Muscle layer of colon (tissue), 2 donors: Measurements from ENCODE around the gene LSS.

Source experiments
- H3K27ac ChIP-seq: one replicate; pipeline ENCODE4 v1.7.0; 2013; ENCODE audit warnings: low read depth, mild to moderate bottlenecking, low read length, moderate library complexity
- H3K27me3 ChIP-seq, 2 donors: one replicate each; pipeline ENCODE4 v1.7.0; 2013; ENCODE audit warnings: low read length in 2 of 2, mild to moderate bottlenecking in 2 of 2; ENCODE audit not compliant: insufficient read depth in 2 of 2, control insufficient read depth in 1 of 2
- H3K36me3 ChIP-seq: one replicate; pipeline ENCODE4 v1.7.0; 2013; ENCODE audit warnings: mild to moderate bottlenecking, low read length; ENCODE audit not compliant: insufficient read depth
- H3K4me1 ChIP-seq: one replicate; pipeline ENCODE4 v1.7.0; 2013; ENCODE audit warnings: mild to moderate bottlenecking, low read length; ENCODE audit not compliant: insufficient read depth
- H3K4me3 ChIP-seq, 2 donors: one replicate each; pipeline ENCODE4 v1.7.0; 2013; ENCODE audit warnings: low read length in 2 of 2, low read depth in 1 of 2, mild to moderate bottlenecking in 1 of 2, moderate library complexity in 1 of 2
- H3K9ac ChIP-seq: one replicate; pipeline ENCODE4 v1.7.0; 2013; ENCODE audit warnings: low read length
- H3K9me3 ChIP-seq: one replicate; pipeline ENCODE4 v1.7.0; 2013; ENCODE audit warnings: mild to moderate bottlenecking, low read length
- donor health status: abdominal sarcoma.
- donor health status: Adenocarcinoma of cecum.

Gene LSS

DNA sequence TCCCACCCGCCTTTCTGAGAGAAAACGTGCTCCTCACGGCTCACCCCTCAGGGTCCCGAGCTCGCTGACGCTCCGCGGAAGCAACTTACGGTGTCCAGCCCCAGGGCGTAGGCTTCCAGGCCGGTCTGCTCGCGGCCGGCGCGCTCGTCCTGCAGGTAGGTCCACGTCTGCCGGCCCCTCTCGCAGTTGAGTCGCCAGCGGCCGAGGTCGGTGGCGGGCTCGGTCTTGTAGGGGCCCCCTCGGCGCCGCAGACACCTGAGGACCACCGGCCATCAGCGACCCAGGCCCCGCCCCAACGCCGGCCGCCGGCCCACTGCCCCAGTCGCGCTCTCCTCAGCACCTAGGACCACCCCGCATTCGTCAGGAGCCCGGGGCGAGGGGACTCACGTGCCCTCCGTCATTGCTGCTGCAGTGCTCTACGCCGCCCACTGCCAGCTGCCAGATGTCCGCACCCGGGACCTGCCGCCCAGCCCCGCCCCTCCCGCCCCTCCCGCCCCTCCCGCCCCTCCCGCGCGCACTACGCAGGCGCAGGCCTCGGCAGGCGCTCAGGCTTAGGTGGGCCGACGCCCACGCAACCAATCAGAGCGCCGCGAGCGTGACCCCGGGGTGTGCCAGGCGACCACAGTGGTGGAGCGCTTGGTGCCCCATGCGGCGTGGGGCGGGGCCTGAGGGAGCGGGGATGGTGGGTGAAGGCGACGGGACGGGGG lies at the start of gene LSS:
TSS of gene LSS (minus strand) at position 430 of the 707 bp plus-strand sequence. CDS start at position 401, 29 bp downstream.
- Histone ChIP-seq H3K9ac (peak within 1 kb of the TSS; percentile 4), H3K36me3 (no peaks in the 10 kb centered on the region), H3K4me1 (peaks cover 24% of the 10 kb centered on the region), H3K27me3 (no peaks in the 10 kb centered on the region), H3K4me3 (peak within 1 kb of the TSS; percentile 69 to 71), H3K9me3 (no peaks in the 10 kb centered on the region), H3K27ac (peak within 1 kb of the TSS; percentile 84)

DNA sequence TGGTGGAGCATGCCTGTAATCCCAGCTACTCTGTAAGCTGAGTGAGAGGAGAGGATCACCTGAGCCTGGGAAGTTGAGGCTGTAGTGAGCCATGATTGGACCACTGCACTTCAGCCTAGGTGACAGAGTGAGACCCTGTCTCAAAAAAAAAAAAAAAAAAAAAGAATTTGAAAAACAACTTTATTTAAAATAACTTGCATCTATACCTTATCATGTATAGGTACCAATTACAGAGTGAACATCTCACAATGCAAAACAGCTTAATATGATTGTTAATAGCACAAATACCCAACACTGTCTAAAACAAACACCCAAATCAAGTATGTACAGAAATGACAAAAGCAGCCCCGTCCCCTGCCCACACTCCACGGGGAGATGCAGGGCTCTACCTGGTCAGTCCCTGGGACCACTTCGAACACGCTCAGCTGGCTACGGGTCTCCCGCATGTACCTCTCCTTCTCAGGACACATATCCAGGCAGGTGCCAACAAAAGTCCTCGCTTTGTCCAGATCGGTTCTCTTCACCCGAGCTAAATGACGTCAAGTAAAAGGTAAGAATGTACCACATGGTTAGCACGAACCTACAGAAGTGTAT lies 46.3 kb upstream of the LSS start:
- no peak overlapping the region for H3K9ac ChIP-seq
- no peak overlapping the region for H3K27ac ChIP-seq
- H3K9me3 ChIP-seq: no peaks in the 10 kb centered on the region
- H3K4me1 ChIP-seq: no peaks in the 10 kb centered on the region
- no peaks in the 10 kb centered on the region for H3K27me3 ChIP-seq
- no peak overlapping the region for H3K4me3 ChIP-seq
- peaks cover 78% of the 10 kb centered on the region for H3K36me3 ChIP-seq

DNA sequence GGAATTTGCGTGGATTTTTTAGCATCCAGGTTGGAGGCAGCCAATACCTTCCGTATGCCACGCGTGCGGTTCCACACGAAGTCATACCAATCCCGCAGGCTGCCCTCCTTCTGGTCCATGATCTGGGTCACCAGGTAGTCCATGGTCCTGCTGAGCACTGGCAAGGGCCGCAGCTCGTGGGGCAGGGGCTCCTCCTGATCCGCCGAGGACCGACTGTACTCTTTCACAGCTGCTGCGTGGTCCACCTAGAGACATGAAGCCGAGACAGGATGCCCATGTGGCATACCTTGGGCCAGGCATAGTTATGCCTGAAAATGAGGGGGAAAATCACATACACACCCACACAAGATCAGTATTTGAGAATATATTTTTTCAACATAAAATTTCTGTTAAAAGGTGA lies 44.8 kb upstream of the LSS start:
- Histone ChIP-seq H3K9ac (no peak overlapping the region), H3K4me3 (no peak overlapping the region), H3K27ac (no peak overlapping the region), H3K27me3 (no peaks in the 10 kb centered on the region), H3K36me3 (peaks cover 76% of the 10 kb centered on the region), H3K9me3 (no peaks in the 10 kb centered on the region), H3K4me1 (no peaks in the 10 kb centered on the region)

DNA sequence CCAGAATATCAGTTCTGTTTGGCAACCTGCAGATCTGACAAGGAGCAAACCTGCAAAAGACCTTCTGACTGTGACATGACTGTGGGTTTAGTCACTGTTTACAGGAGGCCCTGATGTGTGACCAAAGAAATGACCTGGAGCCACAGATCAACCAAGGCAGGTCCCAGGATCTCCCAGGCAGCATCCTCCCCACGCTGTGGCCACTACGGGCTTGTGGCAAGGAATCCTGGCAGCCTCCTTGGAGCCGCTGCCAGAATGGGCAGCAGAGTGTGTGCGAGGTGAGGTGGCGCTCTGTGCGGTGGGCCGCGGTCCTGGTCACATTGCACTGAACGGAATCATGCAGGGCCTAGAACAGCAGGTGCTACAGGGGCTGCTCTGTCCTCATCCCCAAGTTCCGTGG lies 40.9 kb upstream of the LSS start:
- no peak overlapping the region for H3K27ac ChIP-seq
- no peak overlapping the region for H3K9ac ChIP-seq
- H3K36me3 ChIP-seq: peaks cover 78% of the 10 kb centered on the region

DNA sequence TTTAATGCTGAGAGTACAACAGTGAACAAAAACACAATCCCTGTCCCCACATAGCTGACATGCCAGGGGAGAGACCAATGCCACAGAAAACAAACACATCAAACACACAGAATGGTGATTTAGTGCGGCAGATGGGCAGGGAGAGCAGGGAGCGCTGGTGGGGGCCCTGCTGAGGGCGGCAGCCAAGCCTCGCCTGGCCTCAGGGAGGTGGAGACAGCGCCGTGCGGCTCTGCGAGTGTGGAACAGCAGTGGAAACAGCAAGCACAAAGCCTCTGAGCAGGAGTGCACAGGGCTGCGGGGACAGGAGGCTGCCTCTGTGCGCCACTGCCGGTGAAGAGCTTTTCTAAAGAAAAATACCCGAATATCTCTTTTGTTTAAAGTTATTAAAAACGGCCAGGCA lies 39.8 kb upstream of the LSS start:
- no peak overlapping the region for H3K4me3 ChIP-seq
- H3K9me3 ChIP-seq: no peaks in the 10 kb centered on the region
- peaks cover 67% of the 10 kb centered on the region for H3K36me3 ChIP-seq
- no peak overlapping the region for H3K27ac ChIP-seq
- H3K4me1 ChIP-seq: no peaks in the 10 kb centered on the region
- no peaks in the 10 kb centered on the region for H3K27me3 ChIP-seq
- no peak overlapping the region for H3K9ac ChIP-seq

More for the DNA sequence above, 40.9 kb upstream of the LSS start:
- Histone ChIP-seq H3K9me3 (no peaks in the 10 kb centered on the region), H3K27me3 (no peaks in the 10 kb centered on the region), H3K4me1 (no peaks in the 10 kb centered on the region), H3K4me3 (no peak overlapping the region)

DNA sequence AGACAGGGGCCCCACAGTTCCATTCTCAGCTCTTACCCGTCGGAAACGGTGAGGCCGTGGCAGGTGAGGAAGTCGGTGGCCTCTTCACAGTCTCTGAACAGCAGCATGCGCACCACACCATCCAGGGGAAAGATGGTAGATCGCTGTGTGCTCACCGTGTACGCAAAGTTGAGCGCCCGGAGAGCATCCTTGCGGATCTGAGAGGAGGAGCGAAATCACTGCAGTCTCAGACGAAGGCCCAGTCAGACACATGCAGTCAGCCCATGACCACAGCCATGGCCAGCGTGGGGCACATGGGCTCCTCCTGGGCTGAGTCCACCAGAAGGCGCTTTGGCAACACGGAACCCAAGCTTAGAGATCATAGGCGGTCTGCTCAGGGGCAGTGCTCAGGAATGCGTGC lies 38.4 kb upstream of the LSS start:
- Histone ChIP-seq H3K27me3 (no peaks in the 10 kb centered on the region), H3K36me3 (peaks cover 58% of the 10 kb centered on the region), H3K4me1 (no peaks in the 10 kb centered on the region), H3K27ac (no peak overlapping the region), H3K4me3 (no peak overlapping the region), H3K9ac (no peak overlapping the region), H3K9me3 (no peaks in the 10 kb centered on the region)

DNA sequence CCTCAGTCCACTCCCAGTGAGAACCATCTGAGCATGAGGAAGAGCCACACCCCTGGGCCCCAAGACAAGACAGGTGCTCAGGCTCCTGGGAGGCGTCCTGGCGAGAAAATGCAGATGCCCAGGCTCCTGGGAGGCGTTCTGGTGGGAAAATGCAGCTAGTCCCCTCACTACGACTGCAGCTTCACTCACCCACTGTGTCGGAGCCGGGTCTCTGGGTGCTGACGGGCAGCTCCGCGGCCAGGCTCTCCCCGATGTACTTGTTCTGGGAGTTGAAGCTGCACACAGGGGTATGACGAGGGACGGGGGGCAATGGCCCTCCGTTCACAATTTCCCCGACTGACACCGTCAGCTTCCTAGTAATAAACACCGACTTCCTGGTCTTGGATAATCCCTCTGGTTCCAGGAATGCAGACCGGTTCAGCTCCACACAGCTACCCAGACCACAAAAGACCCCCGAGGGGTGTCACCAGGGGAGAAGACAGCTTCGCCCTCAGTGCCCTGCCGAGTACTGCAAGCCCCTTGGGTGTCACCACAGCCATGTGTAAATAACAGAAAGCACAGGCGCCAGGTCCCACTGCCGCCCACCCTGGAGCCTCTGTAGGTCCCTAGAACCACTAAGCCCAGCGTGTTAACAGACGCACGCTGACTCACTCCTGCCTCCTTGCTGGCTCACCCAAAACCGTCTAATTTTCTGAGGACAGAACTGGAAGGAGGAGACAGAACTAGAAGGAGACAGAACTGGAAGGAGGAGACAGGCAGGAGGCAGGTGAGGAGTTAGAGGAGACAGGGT lies 37.4 kb upstream of the LSS start:
- no peaks in the 10 kb centered on the region for H3K4me1 ChIP-seq
- H3K4me3 ChIP-seq: no peak overlapping the region
- H3K27me3 ChIP-seq: no peaks in the 10 kb centered on the region
- peaks cover 59% of the 10 kb centered on the region for H3K36me3 ChIP-seq
- no peaks in the 10 kb centered on the region for H3K9me3 ChIP-seq
- H3K9ac ChIP-seq: no peak overlapping the region
- H3K27ac ChIP-seq: no peak overlapping the region

DNA sequence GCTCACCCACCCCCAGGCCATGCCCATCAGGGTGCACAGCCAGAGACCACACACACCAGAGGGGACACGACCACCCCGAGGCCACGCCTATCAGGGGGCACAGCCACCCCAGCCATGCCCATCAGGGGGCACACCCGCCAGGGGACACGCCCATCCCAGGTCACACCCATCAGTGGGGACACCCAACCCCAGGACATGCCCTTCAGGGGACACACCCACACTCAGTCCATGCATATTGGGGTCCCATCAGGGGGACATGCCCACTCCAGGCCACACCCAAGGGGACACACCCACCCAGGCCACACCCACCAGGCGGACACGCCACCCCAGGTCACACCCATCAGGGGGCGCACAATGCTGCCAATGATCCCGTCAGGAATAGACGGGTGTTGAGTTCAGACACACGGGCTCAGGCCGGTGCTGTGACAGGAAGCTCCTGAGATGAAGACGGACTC lies 36.1 kb upstream of the LSS start:
- no peaks in the 10 kb centered on the region for H3K27me3 ChIP-seq
- no peaks in the 10 kb centered on the region for H3K4me1 ChIP-seq
- no peaks in the 10 kb centered on the region for H3K9me3 ChIP-seq
- H3K27ac ChIP-seq: no peak overlapping the region
- H3K36me3 ChIP-seq: peaks cover 60% of the 10 kb centered on the region
- no peak overlapping the region for H3K4me3 ChIP-seq
- H3K9ac ChIP-seq: no peak overlapping the region

DNA sequence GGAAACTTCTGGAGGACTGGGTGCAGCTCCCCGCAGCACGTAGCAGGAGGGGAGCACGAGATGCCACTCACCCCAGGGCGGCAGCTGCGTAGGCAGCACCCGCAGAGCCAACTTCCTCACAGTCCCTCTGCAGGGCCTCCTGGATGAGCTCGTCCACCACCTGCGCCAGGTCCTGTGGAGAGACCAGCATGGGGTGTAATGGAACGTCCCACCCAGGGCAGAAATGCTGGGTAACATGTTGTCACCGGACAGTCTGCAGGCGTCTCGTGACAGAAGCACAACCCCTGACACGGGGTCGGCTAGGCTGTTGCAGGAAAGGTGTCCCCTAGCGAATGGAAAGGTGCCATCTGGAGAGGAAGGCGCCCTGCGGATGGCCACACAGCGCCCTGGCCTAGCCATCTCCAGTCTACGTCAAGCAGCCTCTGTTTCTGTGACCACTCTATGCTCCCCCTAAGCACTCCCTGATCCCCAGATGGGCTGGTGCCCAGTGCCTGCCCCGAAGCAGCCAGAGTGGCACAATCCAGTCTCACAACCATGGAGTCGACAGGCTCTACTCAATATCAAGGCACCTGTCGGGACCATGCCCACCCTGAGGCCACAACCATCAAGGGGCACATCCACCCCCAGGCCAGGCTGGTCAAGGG lies 35.6 kb upstream of the LSS start:
- H3K9me3 ChIP-seq: no peaks in the 10 kb centered on the region
- H3K27me3 ChIP-seq: no peaks in the 10 kb centered on the region
- no peak overlapping the region for H3K4me3 ChIP-seq
- no peak overlapping the region for H3K27ac ChIP-seq
- H3K9ac ChIP-seq: no peak overlapping the region
- H3K4me1 ChIP-seq: no peaks in the 10 kb centered on the region
- peaks cover 54% of the 10 kb centered on the region for H3K36me3 ChIP-seq

DNA sequence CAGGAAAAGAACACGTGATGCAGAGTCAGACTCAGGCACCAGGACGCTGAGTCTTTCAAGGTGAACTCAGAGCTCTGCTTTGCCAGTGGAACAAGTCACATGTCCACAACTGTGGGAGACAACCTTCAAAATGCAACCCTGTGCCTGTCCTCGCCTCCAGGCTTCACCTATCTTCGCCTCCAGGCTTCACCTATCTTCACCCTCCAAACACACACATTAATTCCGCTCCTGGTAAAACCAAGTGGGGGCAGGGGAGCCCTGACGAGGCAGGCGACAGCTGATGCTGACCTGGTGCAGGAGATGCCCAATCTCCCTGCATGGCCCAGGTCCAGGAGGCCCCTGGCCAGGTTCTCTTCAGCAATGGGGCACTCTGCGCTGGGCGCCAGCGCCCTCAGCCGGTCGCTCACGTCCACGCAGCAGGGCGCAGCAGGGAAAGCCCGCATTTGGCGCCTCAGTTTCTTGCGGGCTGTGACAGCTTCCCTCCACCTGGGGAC lies 28.0 kb upstream of the LSS start:
- H3K9me3 ChIP-seq: no peaks in the 10 kb centered on the region
- H3K9ac ChIP-seq: no peak overlapping the region
- peaks cover 81% of the 10 kb centered on the region for H3K36me3 ChIP-seq
- H3K4me1 ChIP-seq: no peaks in the 10 kb centered on the region
- H3K27ac ChIP-seq: no peak overlapping the region
- H3K27me3 ChIP-seq: no peaks in the 10 kb centered on the region
- no peak overlapping the region for H3K4me3 ChIP-seq

DNA sequence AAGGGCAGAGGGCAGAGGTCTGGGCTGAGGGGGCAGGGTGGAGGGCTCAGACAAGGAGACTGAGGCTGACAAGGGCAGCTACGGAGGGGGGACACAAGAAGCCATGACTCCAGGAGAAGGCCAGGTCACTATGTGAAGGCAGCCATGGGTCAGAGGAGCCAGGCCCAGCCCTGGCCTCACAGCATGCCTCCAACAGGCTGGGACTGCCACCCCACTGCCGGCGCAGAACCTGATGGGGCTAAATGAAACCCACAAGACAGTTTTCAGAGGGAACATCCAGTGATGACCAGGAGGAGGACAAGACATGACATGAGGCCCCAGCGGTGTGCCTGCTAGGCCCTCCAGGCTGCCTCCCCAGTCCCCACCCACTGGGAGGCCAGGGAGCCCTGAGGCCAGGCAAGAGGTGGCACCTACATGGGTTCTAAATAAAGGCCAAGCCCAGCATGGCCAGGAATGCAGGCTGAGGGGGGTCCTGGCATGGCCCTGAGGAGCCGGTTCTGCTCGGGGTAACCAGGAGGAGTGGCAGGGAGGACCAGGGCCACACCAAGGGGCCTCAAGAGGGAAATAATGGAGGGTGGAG lies 27.3 kb upstream of the LSS start:
- Histone ChIP-seq H3K27ac (no peak overlapping the region), H3K9ac (no peak overlapping the region), H3K9me3 (no peaks in the 10 kb centered on the region), H3K36me3 (peaks cover 75% of the 10 kb centered on the region), H3K4me3 (no peak overlapping the region), H3K4me1 (no peaks in the 10 kb centered on the region), H3K27me3 (no peaks in the 10 kb centered on the region)
